SK-N-MC (cell line): Measurements from ENCODE around the gene PFDN2.

Experiments
- DNase-seq: peaks from one replicate; pipeline ENCODE4 v3.0.0-alpha.2; 2011; ENCODE audit warnings: low read depth, low spot score
- H3K27ac ChIP-seq: fragments of 200-600 bp; sonication (generic); 2 replicates; pipeline ENCODE4 v1.5.1; 2016; ENCODE audit warnings: mixed run types
- H3K36me3 ChIP-seq: fragments of 200-600 bp; sonication (generic); 2 replicates; pipeline ENCODE4 v1.6.1; 2017; ENCODE audit warnings: antibody characterized with exemption, low read length, mixed read lengths; ENCODE audit not compliant: insufficient read depth
- H3K4me3 ChIP-seq: fragments of 200-600 bp; sonication (generic); 2 replicates; pipeline ENCODE4 v1.5.1; 2016
- H3K9ac ChIP-seq: fragments of 200-600 bp; sonication (generic); 2 replicates; pipeline ENCODE4 v1.8.0; 2017; ENCODE audit warnings: mixed run types, mixed read lengths; ENCODE audit not compliant: insufficient read length
- H3K9me3 ChIP-seq: fragments of 200-600 bp; sonication (generic); 2 replicates; pipeline ENCODE4 v1.6.1; 2017; ENCODE audit warnings: low read depth, mild to moderate bottlenecking, antibody characterized with exemption, low read length, moderate library complexity, mixed read lengths
- EZH2 ChIP-seq: fragments of 200-600 bp; sonication (generic); IDR thresholded peaks from one replicate; pipeline ENCODE4 v1.6.1; 2017; ENCODE audit warnings: antibody characterized with exemption
- FOXP2 ChIP-seq: optimal IDR thresholded peaks from 2 replicates; pipeline ENCODE3; 2011; ENCODE audit warnings: mild to moderate bottlenecking, moderate library complexity; ENCODE audit not compliant: insufficient read depth; ENCODE audit errors: extremely low read length, control extremely low read depth
- POLR2AphosphoS5 ChIP-seq: IDR thresholded peaks from 2 replicates; pipeline ENCODE4 v1.6.1; 2012; ENCODE audit warnings: mild to moderate bottlenecking, low read depth, low read length, borderline replicate concordance

PFDN2 gene

DNA sequence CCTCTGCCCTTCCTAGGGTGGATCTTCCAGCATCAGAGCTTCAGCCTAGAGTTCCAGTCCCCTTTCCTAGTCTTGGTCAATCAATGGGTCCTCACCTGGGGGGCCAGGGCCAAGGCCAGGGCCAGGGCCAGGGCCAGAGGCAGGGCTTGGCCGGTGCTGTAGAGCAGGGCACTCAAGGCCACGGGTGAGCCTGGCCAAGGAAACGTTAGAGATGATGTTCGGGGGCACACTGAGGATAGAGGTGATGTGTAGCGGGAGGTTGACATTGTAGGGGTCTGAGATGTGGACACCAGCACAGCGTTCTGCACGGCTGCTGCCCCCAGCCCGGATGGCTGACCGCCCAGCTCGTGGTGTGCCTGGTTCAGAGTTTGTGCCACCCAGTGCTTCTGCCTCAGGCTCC lies 66.6 kb downstream of the PFDN2 start:
- Histone ChIP-seq H3K27ac (no peak overlapping the region), H3K9me3 (no peaks in the 10 kb centered on the region), H3K4me3 (no peak overlapping the region), H3K36me3 (no peaks in the 10 kb centered on the region), H3K9ac (no peak overlapping the region)
- TF ChIP-seq POLR2AphosphoS5 (no peak), EZH2 (no peak), FOXP2 (no peak)
- DNase-seq: no peak
